GM19193 (cell line): ENCODE measurements around the gene IGDCC3.

Experiments used
- POLR2A ChIP-seq: IDR thresholded peaks from 4 replicates; pipeline ENCODE4 v1.6.1; 2011; ENCODE audit not compliant: insufficient read depth, insufficient read length; ENCODE audit errors: extremely low read depth

IGDCC3 gene

DNA sequence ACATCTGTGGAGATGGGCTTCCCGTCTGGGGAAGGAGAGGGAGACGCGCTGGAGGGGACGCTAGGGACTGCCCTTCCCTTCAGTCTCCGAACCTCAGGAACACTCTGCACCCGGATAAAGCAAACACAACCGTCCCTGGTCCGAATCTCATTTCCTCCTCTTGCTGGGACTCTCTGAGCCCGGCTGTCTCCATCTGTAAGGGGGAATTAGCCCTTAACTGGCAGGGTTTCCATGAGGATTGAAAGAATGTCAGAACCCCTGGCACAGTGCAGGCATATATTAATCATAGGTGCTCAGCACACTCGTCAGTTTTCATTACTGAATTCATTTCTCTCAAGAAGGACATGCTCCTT lies 19.1 kb upstream of the IGDCC3 start:
- no peak for TF ChIP-seq POLR2A

DNA sequence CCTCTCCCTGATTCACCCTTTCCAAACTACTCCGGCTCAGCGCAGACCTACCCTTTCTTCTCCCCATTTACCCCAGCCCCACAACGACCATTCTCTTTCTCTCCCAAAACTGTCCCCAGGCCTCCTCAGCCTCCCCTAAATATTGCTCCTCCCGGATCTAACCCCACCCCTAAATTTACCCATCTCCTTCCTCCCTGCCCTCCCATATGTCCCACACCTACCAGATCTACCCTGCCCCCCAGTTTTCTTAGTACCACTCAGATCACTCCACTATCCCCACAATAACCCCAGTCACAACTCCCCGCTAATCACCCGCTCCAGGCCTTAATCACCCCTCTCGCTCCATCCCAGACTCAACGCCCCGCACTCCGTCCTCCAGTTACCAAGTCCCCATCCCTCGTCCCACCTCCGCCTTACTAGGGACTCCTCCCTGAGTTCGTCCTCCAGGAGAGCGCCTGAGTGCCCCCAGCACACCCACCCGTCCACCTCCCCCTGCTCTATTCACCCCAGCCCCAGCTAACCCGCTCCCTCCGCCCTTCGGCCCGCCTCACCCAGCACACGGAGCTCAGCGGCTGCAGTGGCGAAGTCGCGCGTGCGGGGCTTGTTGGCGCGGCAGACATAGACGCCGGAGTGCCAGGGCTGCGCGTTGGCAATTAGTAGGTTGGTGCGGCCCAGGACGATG lies 18.6 kb upstream of the IGDCC3 start:
- TF ChIP-seq POLR2A: no peak

DNA sequence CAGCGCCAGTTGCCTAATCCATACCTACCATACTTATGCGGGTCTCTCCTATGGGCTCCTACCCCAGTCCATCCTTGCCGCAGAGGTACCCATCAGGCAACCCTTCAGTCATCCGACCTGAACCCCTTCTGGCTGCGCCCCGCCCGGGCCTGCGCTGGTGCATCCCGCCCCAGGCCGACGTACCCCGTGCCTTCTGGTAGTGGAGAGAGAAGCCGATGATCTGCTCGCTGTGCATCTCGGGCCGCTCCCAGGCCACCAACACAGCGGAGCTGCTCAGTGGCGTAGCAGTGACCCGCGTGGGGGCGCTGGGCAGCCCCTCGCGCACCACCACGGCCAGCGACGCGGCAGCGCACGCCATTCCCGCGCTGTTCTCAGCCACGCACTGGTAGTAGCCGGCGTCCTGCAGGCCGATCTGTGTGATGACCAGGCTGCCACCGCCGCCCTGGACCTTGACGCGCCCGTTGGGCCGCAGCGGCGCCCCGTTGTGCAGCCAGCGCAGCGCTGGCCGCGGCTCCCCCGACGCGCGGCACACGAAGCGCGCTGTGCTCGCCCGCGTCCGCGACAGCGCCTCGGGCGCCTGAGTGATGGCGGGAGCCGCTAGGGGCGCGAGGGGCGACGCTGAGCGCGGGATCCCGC lies 17.9 kb upstream of the IGDCC3 start:
- no peak for TF ChIP-seq POLR2A

DNA sequence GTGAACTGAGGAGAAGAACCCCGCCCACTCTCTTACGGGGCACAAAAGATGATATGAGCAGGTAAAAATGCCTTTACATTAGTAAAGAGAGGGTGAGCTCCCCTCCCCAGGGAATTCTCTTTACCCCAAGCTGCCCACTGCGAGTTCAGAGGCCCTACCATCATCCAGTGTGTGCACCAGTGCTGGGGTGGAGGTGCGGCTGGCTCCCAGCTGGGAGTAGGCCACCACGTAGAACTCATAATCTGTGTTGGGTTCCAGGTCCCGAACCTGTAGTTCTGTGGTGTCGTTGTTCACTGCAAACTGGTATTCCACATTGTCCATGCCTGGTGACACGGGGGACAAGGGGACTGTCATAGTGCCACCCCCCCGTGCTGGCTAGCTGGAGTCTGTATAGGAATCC lies 17.1 kb upstream of the IGDCC3 start:
- no peak for TF ChIP-seq POLR2A

DNA sequence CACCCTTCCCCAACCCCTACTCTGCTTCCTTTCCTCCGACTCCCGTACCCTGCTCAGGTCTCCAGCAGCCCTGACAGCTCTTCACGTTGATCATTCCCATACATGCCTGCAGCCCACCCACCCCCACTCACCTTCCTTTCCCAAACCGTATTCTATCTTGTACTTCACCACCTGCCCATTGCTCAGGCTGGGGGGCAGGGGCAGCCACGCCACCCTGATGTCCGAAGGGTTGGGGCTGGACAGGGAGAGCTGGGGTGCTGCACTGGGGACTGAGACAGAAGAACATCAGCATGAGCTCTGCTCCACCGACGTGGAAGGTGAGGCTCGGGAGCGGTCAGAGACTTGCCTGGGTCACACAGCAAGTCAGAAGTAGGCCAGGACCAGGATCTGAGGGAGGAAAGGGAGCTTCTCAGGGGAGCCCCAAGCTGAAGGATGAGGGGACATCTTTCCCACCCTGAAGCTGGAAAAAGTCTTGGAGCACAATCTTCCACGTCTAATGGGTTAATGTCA lies 16.5 kb upstream of the IGDCC3 start:
- no peak for TF ChIP-seq POLR2A

DNA sequence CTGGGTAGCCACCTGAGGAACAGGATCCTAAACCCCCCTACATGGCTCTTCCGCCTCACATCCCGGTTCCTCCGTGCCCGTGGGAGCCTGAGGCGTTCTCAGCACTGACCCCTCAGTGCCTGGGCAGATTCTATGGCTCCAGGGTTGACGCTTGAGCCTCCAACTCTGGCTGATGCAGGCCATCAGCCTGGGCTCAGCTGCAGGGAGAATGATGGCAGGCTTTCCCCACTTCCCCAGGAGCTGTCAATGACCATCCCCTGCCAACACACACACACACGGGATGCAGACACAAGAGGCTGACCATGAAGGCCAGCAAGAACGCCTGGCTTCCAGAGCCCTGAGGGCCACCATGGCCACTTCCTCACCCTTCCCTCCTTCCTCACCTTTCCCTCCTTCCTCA lies 15.8 kb upstream of the IGDCC3 start:
- TF ChIP-seq POLR2A: no peak

DNA sequence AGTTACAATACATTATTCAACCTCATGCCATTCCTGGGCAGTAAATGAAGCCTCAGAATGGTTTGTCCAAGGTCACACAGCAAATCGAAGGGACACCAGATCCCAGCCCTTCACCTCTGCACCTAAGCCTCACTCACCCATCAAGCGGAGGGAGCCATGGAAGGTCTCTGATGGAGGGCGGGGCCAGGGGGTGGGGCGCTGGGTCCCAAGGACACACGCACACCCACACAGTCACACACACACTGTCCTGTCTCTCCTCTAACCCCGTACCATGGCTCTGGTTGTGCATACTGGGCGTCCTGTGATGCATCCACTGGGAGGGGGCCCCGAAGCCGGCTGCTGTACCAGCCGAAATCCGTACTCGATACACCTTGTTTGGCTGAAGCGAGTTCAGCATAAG lies 15.3 kb upstream of the IGDCC3 start:
- TF ChIP-seq POLR2A: no peak

DNA sequence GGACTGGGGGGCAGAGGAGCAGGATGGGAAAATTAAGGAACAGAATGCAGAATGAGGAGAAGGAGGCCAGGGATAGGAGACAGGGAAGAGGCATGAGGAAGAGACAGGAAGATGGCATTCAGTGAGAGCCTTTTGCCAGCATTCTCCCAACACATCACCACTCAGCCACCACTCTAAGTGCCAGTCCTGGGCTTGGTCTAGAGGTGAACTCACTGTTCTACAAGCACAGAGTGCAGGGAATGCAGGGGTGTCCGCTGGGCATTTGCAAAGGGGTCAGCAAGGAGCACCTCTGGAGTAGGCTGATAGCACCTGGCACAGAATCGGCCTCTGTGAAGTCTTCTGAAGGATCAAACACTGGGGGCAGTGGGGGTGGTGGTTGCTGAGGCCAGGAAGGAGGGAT lies 14.6 kb upstream of the IGDCC3 start:
- TF ChIP-seq POLR2A: no peak

DNA sequence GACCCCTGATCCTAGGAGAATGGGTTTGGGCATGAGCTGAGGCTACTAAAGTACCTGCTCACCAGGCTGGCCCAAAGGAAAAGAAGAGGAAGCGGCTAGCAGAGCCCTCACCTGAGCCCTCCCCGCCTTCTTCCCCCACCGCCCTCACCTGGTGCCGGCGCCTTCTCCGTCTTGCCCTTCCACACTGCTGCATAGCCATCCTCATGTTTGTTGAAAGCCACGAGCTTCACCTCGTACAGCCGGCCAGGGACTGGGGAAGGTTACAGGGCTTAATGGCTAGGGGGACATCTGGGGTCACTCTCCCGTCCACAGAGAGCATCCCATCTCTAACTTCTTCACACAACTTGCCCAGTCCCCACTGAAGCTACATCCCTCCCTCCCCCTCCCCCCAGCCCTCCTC lies 13.9 kb upstream of the IGDCC3 start:
- TF ChIP-seq POLR2A: no peak

DNA sequence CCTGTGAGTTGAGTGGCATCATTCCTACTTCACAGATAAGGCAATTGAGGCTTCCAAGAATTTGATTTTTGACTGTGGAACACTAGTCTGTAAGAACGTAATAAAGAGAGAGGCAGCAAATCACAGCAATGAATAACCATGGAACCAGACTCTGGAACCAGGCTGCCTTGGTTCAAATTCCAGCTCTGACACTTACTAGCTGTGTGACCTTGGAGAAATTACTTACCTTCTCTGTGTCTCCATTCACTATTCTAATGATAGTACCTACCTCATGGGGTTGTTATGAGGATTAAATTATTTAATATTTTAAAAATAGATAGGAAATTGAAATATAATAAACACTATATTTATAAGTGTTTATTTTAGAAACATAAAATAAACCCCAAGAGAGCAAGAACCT lies 12.6 kb upstream of the IGDCC3 start:
- no peak for TF ChIP-seq POLR2A

DNA sequence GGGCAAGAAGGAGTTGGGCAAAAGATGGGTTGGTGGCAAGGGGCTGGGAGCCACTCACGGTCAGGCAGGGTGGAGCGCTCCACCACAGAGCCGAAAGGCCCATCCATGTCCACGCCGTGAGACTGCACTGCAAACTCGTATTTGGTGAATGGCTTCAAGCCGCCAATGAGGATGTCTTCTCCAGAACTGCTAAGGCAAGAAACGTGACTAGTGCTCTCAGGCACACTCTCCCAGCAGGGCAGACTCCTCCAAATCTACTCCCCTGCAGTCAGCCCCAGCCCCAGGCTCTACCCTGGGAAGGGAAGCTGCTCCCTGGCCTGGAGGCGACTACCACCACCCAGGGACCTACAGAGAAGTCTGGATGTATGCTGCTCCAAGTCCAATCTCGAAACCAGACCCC lies 11.4 kb upstream of the IGDCC3 start:
- TF ChIP-seq POLR2A: no peak

DNA sequence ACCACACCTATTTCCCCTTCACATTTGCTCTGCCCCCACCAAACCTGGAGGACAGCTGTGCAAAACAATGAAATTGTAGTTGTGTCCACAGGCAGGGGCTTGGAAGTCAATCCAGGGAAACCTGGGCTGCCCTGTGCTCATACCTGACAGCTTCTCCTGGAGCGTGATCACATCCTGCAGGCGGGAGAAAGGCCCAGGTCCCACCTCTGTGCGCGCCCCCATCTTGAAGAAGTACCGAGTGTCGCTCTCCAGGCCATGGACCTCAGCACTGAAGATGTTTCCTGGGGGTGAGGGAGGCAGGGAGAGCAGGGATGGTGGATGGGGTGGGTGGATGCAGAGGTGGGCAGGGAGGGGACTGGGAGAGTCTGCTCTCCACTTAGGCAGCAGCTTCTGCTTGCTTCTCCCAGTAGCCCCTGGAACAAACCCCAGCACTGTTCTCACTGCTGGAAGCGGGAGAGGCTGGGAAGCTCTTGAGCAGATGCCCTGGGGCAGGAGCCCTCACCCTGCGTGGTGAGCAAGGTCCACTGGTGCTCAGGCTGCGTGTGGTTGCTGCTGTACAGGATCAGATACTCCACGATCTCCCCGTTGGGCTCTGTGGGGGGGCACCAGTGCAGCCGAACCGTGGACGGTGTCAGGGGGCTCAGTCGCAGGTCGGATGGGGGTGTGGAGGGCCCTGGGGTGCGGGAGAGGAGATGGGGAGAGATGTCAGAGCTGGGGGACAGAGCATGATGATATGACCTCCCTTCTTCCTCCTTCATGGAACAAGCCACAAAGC lies 10.7 kb upstream of the IGDCC3 start:
- TF ChIP-seq POLR2A: no peak

DNA sequence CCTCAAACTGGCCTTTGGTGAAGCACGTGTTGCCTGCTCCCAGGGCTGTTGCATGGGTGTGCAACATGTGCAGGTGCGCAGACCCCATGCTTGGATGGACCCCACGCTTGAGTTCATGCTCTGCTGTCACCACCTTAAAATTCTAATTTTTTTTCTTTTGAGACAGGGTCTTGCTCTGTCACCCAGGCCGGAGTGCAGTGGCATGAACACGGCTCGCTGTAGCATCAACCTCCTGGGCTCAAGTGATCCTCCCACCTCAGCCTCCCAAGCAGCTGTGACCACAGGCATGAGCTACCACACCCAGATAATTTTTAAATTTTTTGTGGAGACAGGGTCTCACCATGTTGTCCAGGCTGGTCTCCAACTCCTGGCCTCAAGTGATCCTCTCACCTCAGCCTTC lies 9.1 kb upstream of the IGDCC3 start:
- no peak for TF ChIP-seq POLR2A

DNA sequence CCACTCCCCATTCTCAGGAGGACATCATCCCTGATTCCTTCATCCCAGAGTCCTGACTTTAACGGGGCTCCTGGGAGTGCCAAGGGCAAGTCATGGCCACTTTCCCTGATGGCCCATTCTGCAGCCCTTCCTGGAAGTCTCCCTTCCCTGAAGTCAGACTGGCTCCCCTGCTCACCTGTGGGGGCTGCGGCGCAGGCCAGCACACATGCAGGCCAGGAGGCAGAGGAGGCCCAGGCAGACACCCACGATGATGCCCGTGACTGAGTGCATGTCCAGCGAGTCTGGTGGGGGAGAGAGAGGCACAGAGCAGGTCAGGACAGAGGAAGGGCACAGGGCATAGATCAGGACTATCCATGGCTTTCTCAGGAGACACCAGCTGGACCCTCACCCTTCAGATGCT lies 8.6 kb upstream of the IGDCC3 start:
- TF ChIP-seq POLR2A: no peak

DNA sequence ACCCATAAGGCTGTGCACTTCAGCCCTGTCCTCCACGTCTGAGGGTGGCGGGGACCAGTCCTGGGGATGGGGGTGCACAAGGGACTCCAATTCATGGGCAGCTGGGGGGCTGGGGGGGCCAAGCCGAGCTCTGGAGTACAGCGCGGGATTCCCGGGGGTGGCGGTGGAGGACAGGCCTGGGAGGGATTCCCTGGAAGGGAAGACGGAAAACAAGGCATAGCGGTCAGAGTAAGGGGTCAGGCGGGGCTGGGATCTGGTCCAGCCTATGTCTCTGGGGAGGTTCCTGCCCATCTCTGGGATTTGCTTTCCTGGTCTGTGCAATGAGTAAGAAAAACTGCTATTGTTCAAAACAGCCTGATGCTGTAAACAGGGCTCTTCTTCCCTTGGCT lies 8.1 kb upstream of the IGDCC3 start:
- TF ChIP-seq POLR2A: no peak
